Calu3 (cell line): ENCODE measurements around the gene NT5DC3. TPM values are rescaled to one million over a fixed set of nuclear protein-coding genes. Genes with fewer than 3 reads are reported as not detected.

Experiments
- BruUV-seq: library from RNA; stranded (reverse); fragments of 400-500 nt; replicated peaks from 2 replicates; lab custom pipeline; 2021; lab: Mats Ljungman, UMichigan
- CTCF ChIA-PET: fragments of 300-600 bp; sonication (Branson Sonifier 250); formaldehyde crosslinking; loops from one replicate; lab custom pipeline; 2022; ENCODE audit warnings: antibody characterized with exemption; lab: Charles Lee
- DNase-seq: peaks from one replicate; pipeline ENCODE4 v3.0.0; 2022
- H3K27ac Mint-ChIP-seq: one replicate; pipeline ENCODE4 v1.8.0; 2022; ENCODE audit warnings: mixed read lengths; ENCODE audit not compliant: unreplicated experiment
- H3K27me3 Mint-ChIP-seq: one replicate; pipeline ENCODE4 v1.8.0; 2022; ENCODE audit warnings: mixed read lengths; ENCODE audit not compliant: unreplicated experiment
- H3K36me3 Mint-ChIP-seq: one replicate; pipeline ENCODE4 v1.8.0; 2022; ENCODE audit warnings: mild to moderate bottlenecking, moderate library complexity, mixed read lengths; ENCODE audit not compliant: insufficient read depth, unreplicated experiment
- H3K4me1 Mint-ChIP-seq: one replicate; pipeline ENCODE4 v1.8.0; 2022; ENCODE audit warnings: mild to moderate bottlenecking, low read depth, mixed read lengths; ENCODE audit not compliant: unreplicated experiment
- H3K4me3 Mint-ChIP-seq: one replicate; pipeline ENCODE4 v1.8.0; 2022; ENCODE audit warnings: mild to moderate bottlenecking, low read depth, moderate library complexity, mixed read lengths; ENCODE audit not compliant: unreplicated experiment
- H3K9me3 Mint-ChIP-seq: one replicate; pipeline ENCODE4 v1.8.0; 2022; ENCODE audit warnings: low read depth, mixed read lengths; ENCODE audit not compliant: unreplicated experiment
- CTCF ChIP-seq: fragments of 200-600 bp; IDR thresholded peaks from one replicate; pipeline ENCODE4 v1.8.0; 2022; ENCODE audit warnings: antibody characterized with exemption; ENCODE audit not compliant: unreplicated experiment
- intact Hi-C: fragments of 100-400 bp; cut with micrococcal nuclease; formaldehyde crosslinking; loops from one replicate; pipeline ENCODE4 v1.10.0; 2022; ENCODE audit not compliant: unreplicated experiment
- total RNA-seq: library from RNA; stranded (reverse); gene quantifications from 2 replicates; pipeline ENCODE4 v1.2.3, GENCODE V29; 2022

NT5DC3 gene
- total RNA-seq, 1 experiment from 2014 or later = 24.0 TPM

GRCh38 chr12:103833891-103834290 lies 7.1 kb downstream of the NT5DC3 start:
- Mint-ChIP-seq H3K36me3 (peaks cover 10% of the 10 kb centered on the region), H3K9me3 (peaks cover 3% of the 10 kb centered on the region), H3K4me1 (peaks cover 66% of the 10 kb centered on the region), H3K4me3 (no peak overlapping the region), H3K27me3 (no peaks in the 10 kb centered on the region), H3K27ac (peak overlapping the region; percentile 22)
- TF ChIP-seq CTCF = no peak
- no peak for DNase-seq
- CTCF ChIA-PET = no interaction called here
- BruUV-seq = no TSS peak
- intact Hi-C loops = no loop called here

- TF ChIP-seq CTCF = no peak
- peaks cover 10% of the 10 kb centered on the region for H3K36me3 Mint-ChIP-seq
- CTCF ChIA-PET = no interaction called here
- BruUV-seq = no TSS peak
- H3K4me3 Mint-ChIP-seq = no peak overlapping the region
- no peaks in the 10 kb centered on the region for H3K27me3 Mint-ChIP-seq
- H3K27ac Mint-ChIP-seq = peak overlapping the region; percentile 22
- intact Hi-C loops = no loop called here
- DNase-seq = no peak
- peaks cover 59% of the 10 kb centered on the region for H3K4me1 Mint-ChIP-seq
- H3K9me3 Mint-ChIP-seq = peaks cover 3% of the 10 kb centered on the region
Measured at GRCh38 chr12:103833095-103833775, 7.8 kb downstream of the NT5DC3 start.

- TF ChIP-seq CTCF = no peak
- BruUV-seq = no TSS peak
- DNase-seq = no peak
- H3K4me1 Mint-ChIP-seq = peaks cover 50% of the 10 kb centered on the region
- no peak overlapping the region for H3K27ac Mint-ChIP-seq
- no peak overlapping the region for H3K4me3 Mint-ChIP-seq
- no peaks in the 10 kb centered on the region for H3K27me3 Mint-ChIP-seq
- CTCF ChIA-PET = interaction anchor here (0.5 to 0.7 kb wide), 2 partner anchors 98 to 1461 kb away, joined by 3 read pairs; no protein-coding TSS in a partner anchor
- intact Hi-C loops = no loop called here
- H3K36me3 Mint-ChIP-seq = peaks cover 10% of the 10 kb centered on the region
- H3K9me3 Mint-ChIP-seq = peaks cover 3% of the 10 kb centered on the region
Measured at GRCh38 chr12:103832048-103832997, 8.7 kb downstream of the NT5DC3 start.

- H3K4me1 Mint-ChIP-seq = peaks cover 57% of the 10 kb centered on the region
- no peak for TF ChIP-seq CTCF
- no peak overlapping the region for H3K4me3 Mint-ChIP-seq
- H3K27me3 Mint-ChIP-seq = no peaks in the 10 kb centered on the region
- intact Hi-C loops = no loop called here
- H3K9me3 Mint-ChIP-seq = peaks cover 3% of the 10 kb centered on the region
- peaks cover 10% of the 10 kb centered on the region for H3K36me3 Mint-ChIP-seq
- DNase-seq = no peak
- no peak overlapping the region for H3K27ac Mint-ChIP-seq
- BruUV-seq = no TSS peak
- CTCF ChIA-PET = no interaction called here
Measured at GRCh38 chr12:103830730-103831320, 10.2 kb downstream of the NT5DC3 start.
